GM12891 (cell line): ENCODE measurements around the gene ACE.

Source experiments
- DNase-seq: peaks from one replicate; pipeline ENCODE4 v3.0.0; 2011; ENCODE audit warnings: low spot score; ENCODE audit not compliant: insufficient read length
- FAIRE-seq: peaks from 2 replicates; lab custom pipeline; 2011; peaks lifted over from hg19 to GRCh38; lab: Jason Lieb, UNC
- PAX5 ChIP-seq: IDR thresholded peaks from 2 replicates; pipeline ENCODE4 v1.6.1; 2011; ENCODE audit warnings: low read length, moderate library complexity, mild to moderate bottlenecking; ENCODE audit not compliant: insufficient read depth, severe bottlenecking
- POLR2A ChIP-seq: IDR thresholded peaks from 2 replicates; pipeline ENCODE4 v1.6.1; 2011; ENCODE audit warnings: low read depth, low read length, control low read depth
- POLR2AphosphoS5 ChIP-seq: IDR thresholded peaks from 2 replicates; pipeline ENCODE4 v1.6.1; 2011; ENCODE audit warnings: low read depth, low read length, control low read depth
- POU2F2 ChIP-seq: IDR thresholded peaks from 2 replicates; pipeline ENCODE4 v1.6.1; 2011; ENCODE audit warnings: low read depth, mild to moderate bottlenecking, control low read depth, low read length, moderate library complexity
- SPI1 ChIP-seq: IDR thresholded peaks from 2 replicates; pipeline ENCODE4 v1.6.1; 2011; ENCODE audit warnings: low read depth, low read length, control low read depth
- TAF1 ChIP-seq: IDR thresholded peaks from 2 replicates; pipeline ENCODE4 v1.6.1; 2011; ENCODE audit warnings: low read depth, low read length, control low read depth

Gene ACE

GRCh38 chr17:63519116-63519881 lies 42.4 kb downstream of the ACE start:
- TF ChIP-seq POLR2A, result no peak
- TF ChIP-seq POU2F2, result no peak
- no peak for TF ChIP-seq POLR2AphosphoS5
- TF ChIP-seq PAX5, result no peak
- TF ChIP-seq SPI1, result no peak
- DNase-seq (no peak), FAIRE-seq (no peak)

GRCh38 chr17:63519972-63520882 lies 43.4 kb downstream of the ACE start:
- no peak for TF ChIP-seq TAF1
- FAIRE-seq (no peak), DNase-seq (no peak)

- FAIRE-seq (no peak), DNase-seq (no peak)
- TF ChIP-seq PAX5, result no peak
- no peak for TF ChIP-seq SPI1
- TF ChIP-seq POU2F2, result no peak
- no peak for TF ChIP-seq POLR2AphosphoS5
- TF ChIP-seq POLR2A, result no peak
- TF ChIP-seq TAF1, result no peak
Observed at GRCh38 chr17:63523253-63523855, 46.5 kb downstream of the ACE start, which contains the start of gene KCNH6. Gene KCNH6 (plus strand): TSS chr17:63523358. CDS start chr17:63523414, 56 bp downstream.

GRCh38 chr17:63524051-63524450 lies 47.2 kb downstream of the ACE start:
- FAIRE-seq, result no peak
- no peak for DNase-seq
- TF ChIP-seq POU2F2, result no peak
- no peak for TF ChIP-seq POLR2A
- TF ChIP-seq TAF1, result no peak
- TF ChIP-seq PAX5, result no peak
- TF ChIP-seq SPI1, result no peak
- no peak for TF ChIP-seq POLR2AphosphoS5

DNA sequence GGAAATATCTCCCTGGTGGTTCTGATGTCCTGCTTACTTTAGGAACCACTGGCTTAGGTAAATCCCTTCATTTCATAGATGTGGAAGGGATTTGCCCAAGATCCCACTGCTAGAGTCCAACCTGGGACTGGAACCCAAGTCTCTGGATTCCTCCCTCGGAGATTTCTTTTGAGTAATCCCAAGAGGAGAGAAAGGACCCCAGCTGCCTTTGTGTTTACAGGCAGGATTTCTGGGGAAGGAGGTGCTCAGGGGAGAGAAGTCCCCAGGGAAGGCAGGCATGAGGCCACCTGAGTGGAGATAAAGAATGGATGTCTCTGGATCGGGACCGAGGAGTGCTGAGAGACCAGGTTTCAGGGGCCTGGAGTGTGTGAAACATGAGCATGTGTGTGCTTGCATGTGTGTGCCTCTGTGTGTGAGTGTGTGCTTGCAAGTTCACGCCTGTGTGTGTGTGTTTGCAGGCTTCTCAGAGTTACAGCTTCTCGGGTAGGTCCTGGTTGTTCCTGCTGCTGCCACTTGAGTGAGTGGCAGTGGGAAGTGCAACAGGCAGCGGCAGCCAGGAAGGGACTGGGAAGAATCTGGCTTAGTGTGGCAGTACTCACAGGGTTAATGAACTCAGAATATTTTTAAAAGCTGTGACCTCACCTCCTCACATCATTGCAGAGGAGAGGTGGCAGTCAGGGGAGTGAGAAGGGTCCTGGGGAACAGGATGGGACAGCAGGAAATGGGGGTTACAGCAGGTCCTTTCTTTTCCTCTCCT lies 48.5 kb downstream of the ACE start:
- FAIRE-seq (no peak), DNase-seq (no peak)
- TF ChIP-seq POLR2A (no peak), SPI1 (no peak), TAF1 (no peak), PAX5 (no peak), POLR2AphosphoS5 (no peak)

- TF ChIP-seq POU2F2 (no peak), TAF1 (no peak)
- DNase-seq (no peak), FAIRE-seq (no peak)
Observed at GRCh38 chr17:63526861-63527260, 50.0 kb downstream of the ACE start.

- FAIRE-seq (no peak), DNase-seq (no peak)
- TF ChIP-seq TAF1 (no peak), PAX5 (no peak)
Observed at GRCh38 chr17:63528183-63528582, 51.3 kb downstream of the ACE start.

DNA sequence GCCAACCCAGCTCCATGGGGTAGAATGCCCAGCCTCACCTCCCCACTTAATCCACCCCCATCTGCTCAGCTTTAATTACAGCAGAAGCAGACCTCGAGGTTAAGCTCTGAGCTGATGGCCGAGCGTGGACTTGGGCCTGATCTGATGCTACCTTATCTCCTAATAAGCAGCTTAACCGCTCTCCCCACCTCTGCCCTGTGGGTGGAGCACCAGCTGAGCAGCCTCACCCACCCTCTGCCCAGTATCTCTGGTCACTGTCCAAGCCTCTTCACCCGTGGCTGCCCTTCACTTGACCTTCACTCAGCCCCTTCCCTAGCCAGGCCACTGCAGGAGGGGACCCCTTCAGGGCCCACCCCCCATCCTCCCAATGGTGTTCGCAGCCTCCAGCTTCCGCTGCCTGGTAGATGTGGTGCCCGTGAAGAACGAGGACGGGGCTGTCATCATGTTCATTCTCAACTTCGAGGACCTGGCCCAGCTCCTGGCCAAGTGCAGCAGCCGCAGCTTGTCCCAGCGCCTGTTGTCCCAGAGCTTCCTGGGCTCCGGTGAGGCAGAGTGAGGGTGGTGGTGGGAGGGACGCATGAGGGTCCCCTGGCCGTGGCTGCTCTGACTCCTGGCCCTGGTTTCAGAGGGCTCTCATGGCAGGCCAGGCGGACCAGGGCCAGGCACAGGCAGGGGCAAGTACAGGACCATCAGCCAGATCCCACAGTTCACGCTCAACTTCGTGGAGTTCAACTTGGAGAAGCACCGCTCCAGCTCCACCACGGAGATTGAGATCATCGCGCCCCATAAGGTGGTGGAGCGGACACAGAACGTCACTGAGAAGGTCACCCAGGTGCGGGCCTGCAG lies 53.1 kb downstream of the ACE start:
- DNase-seq, result no peak
- no peak for FAIRE-seq
- no peak for TF ChIP-seq SPI1
- TF ChIP-seq TAF1, result no peak
- TF ChIP-seq PAX5, result no peak
- TF ChIP-seq POU2F2, result no peak
- no peak for TF ChIP-seq POLR2A
- TF ChIP-seq POLR2AphosphoS5, result no peak

- DNase-seq (no peak), FAIRE-seq (no peak)
- TF ChIP-seq PAX5 (no peak), POLR2AphosphoS5 (no peak), SPI1 (no peak), TAF1 (no peak)
Observed at GRCh38 chr17:63530557-63531021, 53.7 kb downstream of the ACE start.
